Body of pancreas (tissue), 4 donors: Measurements from ENCODE around the gene VLDLR. TPM values are rescaled to one million over a fixed set of nuclear protein-coding genes. Genes with fewer than 3 reads are reported as not detected.

ENCODE experiments used
- ATAC-seq: fragments of 150-250 bp; one replicate; pipeline ENCODE4 v1.9.1; 2016
- DNase-seq, 4 donors: peaks; one replicate each; pipeline ENCODE4 v3.0.0-alpha.2; 2019
- H3K27ac ChIP-seq, 4 donors: fragments of 200-600 bp; sonication (generic); 1 replicate in 3 of 4; 2 replicates in 1 of 4; pipeline versions ENCODE4 v1.5.1 to v1.6.1; 2016 to 2019; ENCODE audit warnings: mild to moderate bottlenecking in 1 of 4, mixed read lengths in 1 of 4, moderate library complexity in 1 of 4
- H3K27me3 ChIP-seq, 2 donors: fragments of 200-600 bp; sonication (generic); one replicate each; pipeline ENCODE4 v1.6.0; 2016; ENCODE audit warnings: mild to moderate bottlenecking in 1 of 2
- H3K36me3 ChIP-seq, 2 donors: fragments of 200-600 bp; sonication (generic); replicated peaks in 1 of 2; 2 replicates each; pipeline ENCODE4 v1.5.1; 2016; ENCODE audit warnings: low read depth in 2 of 2; ENCODE audit not compliant: insufficient read depth in 1 of 2
- H3K4me1 ChIP-seq: fragments of 200-600 bp; sonication (generic); one replicate; pipeline ENCODE4 v1.6.0; 2016
- H3K4me3 ChIP-seq, 2 donors: fragments of 200-600 bp; sonication (generic); 1 replicate in 1 of 2; 2 replicates in 1 of 2; pipeline ENCODE4 v1.5.1; 2016 to 2019
- H3K9me3 ChIP-seq, 3 donors: fragments of 200-600 bp; sonication (generic); 1 replicate in 2 of 3; 2 replicates in 1 of 3; pipeline ENCODE4 v1.5.1; 2016
- POLR2A ChIP-seq, 3 donors: fragments of 450-650 bp; IDR thresholded peaks; one replicate each; pipeline ENCODE4 v1.6.1; 2016; ENCODE audit warnings: antibody characterized with exemption in 3 of 3, mild to moderate bottlenecking in 2 of 3
- WGBS, 2 donors: methylation state at CpG; one replicate each; pipeline ENCODE4 v1.1.5; 2017; 5-methylcytosine and 5-hydroxymethylcytosine counted together
- intact Hi-C: fragments of 100-400 bp; cut with DNase I; formaldehyde crosslinking; loops from one replicate; pipeline ENCODE4 v1.15.1; 2023
- total RNA-seq, 2 donors: library from RNA; depleted of rRNA; stranded (reverse); fragments of >200 nt; gene quantifications; one replicate each; pipeline ENCODE4 v1.1.0, GENCODE V29; 2016
- TF ChIP-seq, protein P1 (sequence below), 7 experiments: fragments of 450-650 bp in 4 of 7; fragments of 200-600 bp in 3 of 7; sonication (generic) in 3 of 7; IDR thresholded peaks; one replicate each; pipeline ENCODE4 v1.5.1; 2016 to 2019; ENCODE audit warnings: antibody characterized with exemption in 7 of 7

VLDLR gene
- total RNA-seq, 2 donors from 2014 or later, result 14.8 to 18.1 TPM

- TF ChIP-seq, protein P1, sequence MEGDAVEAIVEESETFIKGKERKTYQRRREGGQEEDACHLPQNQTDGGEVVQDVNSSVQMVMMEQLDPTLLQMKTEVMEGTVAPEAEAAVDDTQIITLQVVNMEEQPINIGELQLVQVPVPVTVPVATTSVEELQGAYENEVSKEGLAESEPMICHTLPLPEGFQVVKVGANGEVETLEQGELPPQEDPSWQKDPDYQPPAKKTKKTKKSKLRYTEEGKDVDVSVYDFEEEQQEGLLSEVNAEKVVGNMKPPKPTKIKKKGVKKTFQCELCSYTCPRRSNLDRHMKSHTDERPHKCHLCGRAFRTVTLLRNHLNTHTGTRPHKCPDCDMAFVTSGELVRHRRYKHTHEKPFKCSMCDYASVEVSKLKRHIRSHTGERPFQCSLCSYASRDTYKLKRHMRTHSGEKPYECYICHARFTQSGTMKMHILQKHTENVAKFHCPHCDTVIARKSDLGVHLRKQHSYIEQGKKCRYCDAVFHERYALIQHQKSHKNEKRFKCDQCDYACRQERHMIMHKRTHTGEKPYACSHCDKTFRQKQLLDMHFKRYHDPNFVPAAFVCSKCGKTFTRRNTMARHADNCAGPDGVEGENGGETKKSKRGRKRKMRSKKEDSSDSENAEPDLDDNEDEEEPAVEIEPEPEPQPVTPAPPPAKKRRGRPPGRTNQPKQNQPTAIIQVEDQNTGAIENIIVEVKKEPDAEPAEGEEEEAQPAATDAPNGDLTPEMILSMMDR (IDR thresholded peaks at IDR 0.05), result no peak
- TF ChIP-seq POLR2A (IDR thresholded peaks at IDR 0.05), result no peak
- ATAC-seq, result no peak
- intact Hi-C loops, result no loop called here
These were observed 4.8 kb upstream of the VLDLR start for GRCh38 chr9:2616692-2617377.

DNA sequence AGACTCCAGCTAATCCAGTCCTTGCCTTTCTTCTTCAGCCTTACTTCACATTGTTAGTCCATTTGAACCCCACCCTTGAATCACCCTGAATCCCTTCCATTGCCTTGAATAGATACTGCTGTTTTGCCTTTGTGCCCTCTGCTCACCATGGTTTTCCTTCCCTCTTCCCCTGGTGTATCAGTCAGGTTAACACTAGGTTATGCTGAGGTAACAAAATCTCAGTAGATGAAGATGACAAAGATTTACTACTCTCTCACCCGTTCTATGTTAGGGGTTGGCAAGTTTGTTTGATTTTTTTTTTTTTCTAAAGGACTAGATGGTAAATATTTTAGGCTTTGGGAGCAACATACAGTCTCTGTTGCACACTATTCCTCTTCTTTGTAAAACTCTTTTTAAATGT lies 3.3 kb upstream of the VLDLR start:
- intact Hi-C loops, result no loop called here
- no peaks in the 10 kb centered on the region for H3K9me3 ChIP-seq
- no peak for TF ChIP-seq POLR2A (IDR thresholded peaks at IDR 0.05)
- TF ChIP-seq, protein P1 (IDR thresholded peaks at IDR 0.05), result no peak
- no peaks in the 10 kb centered on the region for H3K27me3 ChIP-seq
- H3K36me3 ChIP-seq, result no peaks in the 10 kb centered on the region
- 96 to 97% methylated on average over 1 of the region's 1 CpG for WGBS, 2 donors
- DNase-seq, result no peak
- no peak overlapping the region for H3K4me3 ChIP-seq
- H3K4me1 ChIP-seq, result peaks cover 17% of the 10 kb centered on the region
- no peak for ATAC-seq
- no peak overlapping the region for H3K27ac ChIP-seq

More at GRCh38 chr9:2616692-2617377, 4.8 kb upstream of the VLDLR start:
- Histone ChIP-seq H3K36me3 (no peaks in the 10 kb centered on the region), H3K9me3 (no peaks in the 10 kb centered on the region), H3K27me3 (no peaks in the 10 kb centered on the region), H3K27ac (no peak overlapping the region), H3K4me3 (no peak overlapping the region), H3K4me1 (peaks cover 18% of the 10 kb centered on the region)
- no peak for DNase-seq
- WGBS, 2 donors, result 91 to 93% methylated on average over 4 of the region's 4 CpGs

GRCh38 chr9:2620919-2621721 lies 467 bp upstream of the VLDLR start:
- 3 to 17% methylated on average over 15 to 53 of the region's 66 CpGs for WGBS, 2 donors
- H3K4me3 ChIP-seq, result peak overlapping the region; percentile 88 to 92
- H3K27me3 ChIP-seq, result no peaks in the 10 kb centered on the region
- DNase-seq, result peak; percentile 89 to 93 (median 90)
- ATAC-seq, result peak; percentile 77
- H3K4me1 ChIP-seq, result peaks cover 30% of the 10 kb centered on the region
- no peaks in the 10 kb centered on the region for H3K36me3 ChIP-seq
- H3K9me3 ChIP-seq, result no peaks in the 10 kb centered on the region
- intact Hi-C loops, result no loop called here
- H3K27ac ChIP-seq, result peak overlapping the region; percentile 86 to 95 (median 92)
- TF ChIP-seq, protein P1 (IDR thresholded peaks at IDR 0.05), result peak in 4 of 7 experiments; percentile 47 to 63 (median 48)
- peak; percentile 67 to 80 (median 71) for TF ChIP-seq POLR2A (IDR thresholded peaks at IDR 0.05)

DNA sequence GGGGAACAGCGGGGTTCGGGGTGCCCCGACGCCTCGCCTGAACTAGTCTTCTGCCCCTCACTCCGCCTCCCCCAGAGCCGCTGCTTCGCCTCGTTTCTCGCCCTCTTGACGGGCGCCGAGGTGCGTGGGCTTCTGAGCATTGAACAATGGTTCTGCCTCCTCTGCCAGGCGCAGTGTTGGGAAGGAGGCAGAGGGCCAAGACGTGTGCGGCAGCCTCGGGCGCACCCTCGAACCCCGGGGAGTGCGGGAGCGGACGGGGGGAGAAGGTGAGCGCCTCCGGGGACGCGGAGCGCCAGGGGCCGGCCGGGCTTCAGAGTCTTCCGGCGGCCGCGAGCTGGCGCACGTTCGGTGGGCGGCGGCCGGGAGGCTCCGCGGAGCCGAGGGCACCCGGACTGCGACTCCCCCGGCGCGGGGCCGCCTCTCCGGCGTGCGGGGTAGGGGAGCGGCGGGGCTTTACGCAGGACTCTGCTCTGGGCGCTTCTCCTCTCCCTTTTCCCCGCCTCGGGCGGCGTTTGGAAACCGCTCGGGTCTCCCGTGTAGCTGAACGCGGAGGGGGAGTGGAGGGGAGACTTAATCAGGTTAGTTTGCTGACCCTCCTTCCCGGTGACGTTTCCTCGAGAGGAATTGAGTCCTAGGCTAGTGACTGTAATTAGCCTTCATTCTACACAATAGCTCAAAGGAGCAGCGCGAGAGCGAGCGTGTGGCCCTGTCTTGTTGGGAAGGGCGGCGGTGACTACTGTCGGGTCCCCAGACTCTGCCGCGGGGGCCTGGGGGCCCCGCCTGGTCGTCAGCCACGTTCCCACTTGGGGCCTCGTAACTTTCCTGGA lies 1.1 kb downstream of the VLDLR start:
- peak overlapping the region; percentile 86 to 95 (median 92) for H3K27ac ChIP-seq
- H3K4me1 ChIP-seq, result peaks cover 46% of the 10 kb centered on the region
- TF ChIP-seq POLR2A (IDR thresholded peaks at IDR 0.05), result no peak
- TF ChIP-seq, protein P1 (IDR thresholded peaks at IDR 0.05), result no peak
- ATAC-seq, result peak; percentile 14
- 1% methylated on average over 29 to 65 of the region's 82 CpGs for WGBS, 2 donors
- intact Hi-C loops, result no loop called here
- no peaks in the 10 kb centered on the region for H3K9me3 ChIP-seq
- no peaks in the 10 kb centered on the region for H3K36me3 ChIP-seq
- H3K4me3 ChIP-seq, result peak overlapping the region; percentile 88 to 92
- peak; percentile 40 to 54 (median 43) for DNase-seq
- no peaks in the 10 kb centered on the region for H3K27me3 ChIP-seq
